OCI-LY3 (cell line): ENCODE data around the gene ZDHHC14.

Source experiments
- CTCF ChIP-seq: fragments of 200-600, 300-600 bp; sonication (generic); IDR thresholded peaks from 2 replicates; pipeline ENCODE4 v1.5.1; 2014; ENCODE audit warnings: antibody characterized with exemption, low read length, low read depth
- EZH2phosphoT487 ChIP-seq: fragments of 200-600 bp; shearing (Covaris generic); IDR thresholded peaks from 2 replicates; pipeline ENCODE4 v1.6.1; 2018; ENCODE audit warnings: antibody characterized with exemption, mixed run types, low read depth

GRCh38 chr6:157708933-157709332 lies 327.9 kb downstream of the ZDHHC14 start:
- TF ChIP-seq CTCF (no peak), EZH2phosphoT487 (no peak)
